HS-5 (cell line): ENCODE measurements around the gene PTGDS.

ENCODE experiments used
- DNase-seq: peaks from one replicate; pipeline ENCODE4 v3.0.0-alpha.2; 2012; ENCODE audit warnings: low read depth

The PTGDS gene

GRCh38 chr9:137026384-137026783 lies 49.1 kb downstream of the PTGDS start:
- DNase-seq: no peak

GRCh38 chr9:137026828-137027227 lies 49.5 kb downstream of the PTGDS start:
- no peak for DNase-seq

DNA sequence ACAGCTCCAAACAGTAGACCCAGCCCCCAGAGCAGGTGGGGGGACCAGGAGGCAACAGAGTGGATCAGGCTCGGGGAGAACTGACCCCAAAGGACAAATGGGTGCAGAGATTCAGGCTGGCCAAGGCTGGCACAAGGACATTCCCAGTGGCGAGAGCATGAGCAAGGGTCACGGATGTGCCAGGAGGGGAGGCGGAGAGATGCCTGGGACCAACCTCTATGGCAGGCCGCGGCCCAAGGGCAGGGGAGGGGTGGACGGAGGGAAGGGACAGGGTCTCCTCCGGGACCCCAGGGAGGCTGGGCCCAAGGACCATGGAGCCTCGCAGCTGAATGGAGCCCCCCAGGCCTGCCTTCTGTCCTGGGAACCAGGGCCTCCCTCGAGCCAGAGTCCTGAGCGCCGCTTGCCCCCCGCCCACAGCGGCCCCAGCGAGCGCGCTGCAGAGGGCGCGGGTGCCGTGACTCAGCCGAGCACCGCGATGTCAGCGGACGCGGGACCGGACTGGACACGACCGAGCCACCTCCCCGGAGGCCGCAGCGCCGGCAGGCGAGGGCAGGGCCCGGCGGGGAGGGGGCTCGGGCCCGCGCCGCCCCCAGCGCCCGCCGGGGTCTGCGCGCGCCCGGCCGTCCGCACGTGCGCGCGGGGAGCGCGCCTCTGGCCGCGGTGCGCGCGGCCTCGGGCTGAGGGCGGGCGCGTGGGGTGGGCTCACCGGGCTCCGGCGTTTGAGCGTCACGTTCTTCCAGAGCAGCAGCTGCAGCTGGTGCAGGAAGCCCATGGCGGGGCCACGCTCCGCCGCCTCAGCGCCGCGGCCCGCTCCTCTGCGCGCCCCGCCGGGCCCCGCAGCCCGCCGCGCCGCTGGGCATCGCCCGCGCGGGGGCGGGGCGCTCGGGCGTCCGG lies 50.3 kb downstream of the PTGDS start, which contains the start of gene ABCA2:
Gene ABCA2, minus strand, starts transcription at position 869 of the 894 bp plus-strand sequence. Its CDS starts 97 bp downstream, at position 772.
- no peak for DNase-seq

GRCh38 chr9:137028263-137029057 lies 51.2 kb downstream of the PTGDS start:
- DNase-seq: no peak

- DNase-seq: no peak
Measured at GRCh38 chr9:137029058-137029936, 52.0 kb downstream of the PTGDS start.

DNA sequence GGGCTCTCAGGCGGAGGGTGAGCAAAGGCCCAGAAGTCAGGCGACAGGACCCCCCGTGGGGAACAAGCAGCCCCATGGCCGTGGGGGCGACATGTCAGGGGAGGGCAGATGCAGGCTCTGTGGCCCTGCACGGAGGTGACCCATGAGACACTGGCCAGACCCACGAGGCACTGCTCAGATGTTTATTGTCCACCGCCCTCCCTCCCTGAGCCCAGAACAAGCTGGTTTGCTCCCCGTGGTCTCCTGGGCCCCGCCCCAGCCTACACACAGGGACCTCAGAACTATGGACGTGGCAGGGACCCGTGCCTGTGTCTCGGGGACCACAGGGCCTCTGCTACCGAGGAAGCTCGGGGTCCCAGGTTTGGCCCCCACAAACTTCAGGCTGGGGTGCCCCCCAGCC lies 52.7 kb downstream of the PTGDS start:
- no peak for DNase-seq

- DNase-seq: no peak
Measured at GRCh38 chr9:137030538-137031527, 53.5 kb downstream of the PTGDS start.
